Stimulated activated naive CD8-positive, alpha-beta T cell treated with anti-CD3 and anti-CD28 coated beads, Interleukin-15, Interleukin-2, amounts not matched to agents 100 ng/mL and 50 ng/mL, for 24 hours (primary cell): ENCODE data around the gene CTDNEP1.

Source experiments
- H3K27ac Mint-ChIP-seq: one replicate; pipeline ENCODE4 v1.8.0; 2021; ENCODE audit warnings: mild to moderate bottlenecking, mixed read lengths
- H3K27me3 Mint-ChIP-seq: one replicate; pipeline ENCODE4 v1.8.0; 2021; ENCODE audit warnings: mixed read lengths
- H3K36me3 Mint-ChIP-seq: one replicate; pipeline ENCODE4 v1.8.0; 2021; ENCODE audit warnings: low read depth, mixed read lengths
- H3K4me1 Mint-ChIP-seq: one replicate; pipeline ENCODE4 v1.8.0; 2021; ENCODE audit warnings: low read depth, mixed read lengths
- H3K4me3 Mint-ChIP-seq: one replicate; pipeline ENCODE4 v1.8.0; 2021; ENCODE audit warnings: mild to moderate bottlenecking, mixed read lengths
- H3K9me3 Mint-ChIP-seq: one replicate; pipeline ENCODE4 v1.8.0; 2021; ENCODE audit warnings: mixed read lengths

CTDNEP1 gene

GRCh38 chr17:7283471-7284216 is 32.1 kb upstream of the CTDNEP1 start:
- no peaks in the 10 kb centered on the region for H3K36me3 Mint-ChIP-seq
- H3K9me3 Mint-ChIP-seq, result no peaks in the 10 kb centered on the region
- peaks cover 27% of the 10 kb centered on the region for H3K27me3 Mint-ChIP-seq
- peaks cover 23% of the 10 kb centered on the region for H3K4me1 Mint-ChIP-seq
- H3K27ac Mint-ChIP-seq, result no peak overlapping the region
- H3K4me3 Mint-ChIP-seq, result no peak overlapping the region

GRCh38 chr17:7282752-7283321 is 31.3 kb upstream of the CTDNEP1 start:
- H3K27ac Mint-ChIP-seq, result no peak overlapping the region

GRCh38 chr17:7281953-7282751 is 30.6 kb upstream of the CTDNEP1 start:
- H3K4me1 Mint-ChIP-seq, result peaks cover 23% of the 10 kb centered on the region
- peaks cover 23% of the 10 kb centered on the region for H3K27me3 Mint-ChIP-seq
- H3K36me3 Mint-ChIP-seq, result no peaks in the 10 kb centered on the region
- peak overlapping the region; percentile 77 for H3K4me3 Mint-ChIP-seq
- no peaks in the 10 kb centered on the region for H3K9me3 Mint-ChIP-seq
- H3K27ac Mint-ChIP-seq, result no peak overlapping the region

More at GRCh38 chr17:7282752-7283321, 31.3 kb upstream of the CTDNEP1 start:
- H3K9me3 Mint-ChIP-seq, result no peaks in the 10 kb centered on the region
- peaks cover 23% of the 10 kb centered on the region for H3K4me1 Mint-ChIP-seq
- H3K36me3 Mint-ChIP-seq, result no peaks in the 10 kb centered on the region
- peaks cover 24% of the 10 kb centered on the region for H3K27me3 Mint-ChIP-seq
- H3K4me3 Mint-ChIP-seq, result no peak overlapping the region

- peak within 1 kb of the TSS; percentile 85 for H3K27ac Mint-ChIP-seq
- H3K4me3 Mint-ChIP-seq, result peak within 1 kb of the TSS; percentile 77
- peaks cover 22% of the 10 kb centered on the region for H3K27me3 Mint-ChIP-seq
- no peaks in the 10 kb centered on the region for H3K36me3 Mint-ChIP-seq
- no peaks in the 10 kb centered on the region for H3K9me3 Mint-ChIP-seq
- peaks cover 23% of the 10 kb centered on the region for H3K4me1 Mint-ChIP-seq
Measured at GRCh38 chr17:7281074-7281952, 29.8 kb upstream of the CTDNEP1 start, which contains the start of gene SLC2A4. TSS of gene SLC2A4 (plus strand) at chr17:7281718. CDS start at chr17:7281935, 217 bp downstream.

DNA sequence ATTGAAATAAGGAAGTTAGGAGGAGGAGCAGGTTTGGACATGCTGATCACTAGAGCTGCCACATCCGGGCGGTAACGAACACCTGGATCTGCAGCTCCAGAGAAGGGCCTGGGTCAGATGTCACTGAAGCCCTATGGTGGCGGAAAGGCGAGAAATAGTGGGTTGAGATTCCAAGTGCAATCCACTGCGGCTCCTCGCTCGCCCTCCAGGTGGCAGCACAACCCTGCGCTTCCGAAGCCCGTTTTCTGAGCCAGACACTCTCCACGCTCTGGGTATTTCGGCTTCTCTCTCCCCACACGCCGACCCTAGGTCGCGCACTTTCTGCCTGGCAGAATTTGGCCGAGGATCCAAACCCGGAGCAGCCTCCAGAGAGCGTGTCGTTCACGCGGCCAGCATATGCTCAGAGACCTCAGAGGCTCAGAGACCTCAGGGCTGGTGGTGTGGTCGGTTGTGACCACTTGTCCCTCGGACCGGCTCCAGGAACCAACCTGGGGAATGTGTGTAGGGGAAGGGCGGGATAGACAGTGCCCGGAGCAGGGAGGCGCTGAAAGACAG is 29.1 kb upstream of the CTDNEP1 start:
- peak overlapping the region; percentile 85 for H3K27ac Mint-ChIP-seq
- H3K4me1 Mint-ChIP-seq, result peaks cover 23% of the 10 kb centered on the region
- peaks cover 16% of the 10 kb centered on the region for H3K27me3 Mint-ChIP-seq
- no peaks in the 10 kb centered on the region for H3K9me3 Mint-ChIP-seq
- no peaks in the 10 kb centered on the region for H3K36me3 Mint-ChIP-seq
- peak overlapping the region; percentile 77 for H3K4me3 Mint-ChIP-seq

GRCh38 chr17:7279448-7279847 is 27.9 kb upstream of the CTDNEP1 start:
- Mint-ChIP-seq H3K4me3 (no peak overlapping the region), H3K27ac (no peak overlapping the region), H3K27me3 (peaks cover 16% of the 10 kb centered on the region), H3K4me1 (peaks cover 23% of the 10 kb centered on the region), H3K9me3 (no peaks in the 10 kb centered on the region), H3K36me3 (no peaks in the 10 kb centered on the region)

DNA sequence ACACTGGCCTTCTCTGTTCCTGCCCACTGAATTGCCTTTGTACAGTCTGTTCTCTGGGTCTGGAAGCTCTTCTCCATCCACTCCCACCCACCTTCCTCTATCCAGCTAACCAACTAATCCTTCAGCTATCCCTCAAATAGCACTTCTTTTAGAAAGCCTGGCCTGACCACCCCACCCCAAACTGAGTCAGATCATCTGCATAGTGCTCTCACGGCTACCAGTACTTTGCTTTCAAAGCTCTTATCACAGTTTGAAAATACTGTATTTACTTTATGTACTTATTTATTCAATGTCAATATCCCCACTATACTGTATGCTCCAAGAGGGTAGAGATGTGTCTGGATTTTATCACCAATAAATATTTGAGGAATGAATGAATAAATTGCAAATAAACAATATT is 15.2 kb upstream of the CTDNEP1 start:
- no peaks in the 10 kb centered on the region for H3K36me3 Mint-ChIP-seq
- no peaks in the 10 kb centered on the region for H3K9me3 Mint-ChIP-seq
- H3K27ac Mint-ChIP-seq, result no peak overlapping the region
- H3K4me3 Mint-ChIP-seq, result no peak overlapping the region
- peaks cover 23% of the 10 kb centered on the region for H3K4me1 Mint-ChIP-seq
- H3K27me3 Mint-ChIP-seq, result peaks cover 23% of the 10 kb centered on the region

GRCh38 chr17:7263801-7264078 is 12.2 kb upstream of the CTDNEP1 start:
- Mint-ChIP-seq H3K4me1 (peaks cover 33% of the 10 kb centered on the region), H3K27ac (no peak overlapping the region), H3K36me3 (peaks cover 8% of the 10 kb centered on the region), H3K9me3 (no peaks in the 10 kb centered on the region), H3K27me3 (peaks cover 19% of the 10 kb centered on the region), H3K4me3 (no peak overlapping the region)

GRCh38 chr17:7262935-7263800 is 11.6 kb upstream of the CTDNEP1 start:
- H3K27ac Mint-ChIP-seq, result peak overlapping the region; percentile 49
- peaks cover 19% of the 10 kb centered on the region for H3K27me3 Mint-ChIP-seq
- H3K4me3 Mint-ChIP-seq, result peak overlapping the region; percentile 67

DNA sequence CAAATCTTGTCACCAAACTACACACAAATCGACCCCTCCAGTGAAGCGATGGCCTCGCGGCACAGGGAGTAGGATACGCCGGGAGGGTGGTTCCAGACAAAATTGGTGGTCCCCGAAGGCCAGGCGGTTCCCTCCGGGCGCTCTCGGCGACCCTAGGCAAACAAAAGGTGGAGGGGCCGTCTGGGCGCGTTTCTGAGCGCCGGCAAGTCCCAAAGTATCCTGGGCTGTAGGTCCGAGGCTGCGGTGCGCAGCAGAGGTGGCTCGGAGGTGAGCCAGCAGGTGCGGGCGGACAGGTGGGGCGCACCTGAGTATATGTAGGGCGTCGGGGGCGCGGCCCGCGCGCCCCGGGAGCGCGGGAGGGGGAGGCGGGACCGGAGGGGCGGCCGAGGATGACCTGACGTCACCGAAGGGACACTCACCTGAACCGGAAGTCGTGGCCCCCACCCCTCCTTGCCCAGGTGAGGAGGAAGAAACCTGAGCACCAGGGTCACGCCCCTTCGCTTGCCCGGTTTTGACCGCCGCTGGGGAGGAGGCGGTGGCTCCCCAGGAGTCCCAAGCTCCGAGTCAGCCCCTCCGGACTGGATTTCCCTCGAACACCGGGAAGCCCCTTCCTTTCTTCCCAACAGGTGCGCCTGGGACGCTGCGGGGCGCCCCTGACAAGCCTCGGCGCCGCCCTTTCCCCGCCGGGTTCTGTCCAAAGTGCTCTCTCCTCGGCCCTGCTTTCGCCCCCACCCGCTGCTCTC is 10.8 kb upstream of the CTDNEP1 start, which contains the start of gene CLDN7:
Gene CLDN7 (minus strand): TSS at position 287 of the 743 bp plus-strand sequence. CDS start 435 bp downstream, outside the sequence.
- Mint-ChIP-seq H3K27ac (peak within 1 kb of the TSS; percentile 71), H3K4me3 (peak within 1 kb of the TSS; percentile 67), H3K9me3 (no peaks in the 10 kb centered on the region)

More at GRCh38 chr17:7262935-7263800, 11.6 kb upstream of the CTDNEP1 start:
- peaks cover 33% of the 10 kb centered on the region for H3K4me1 Mint-ChIP-seq
- no peaks in the 10 kb centered on the region for H3K9me3 Mint-ChIP-seq
- H3K36me3 Mint-ChIP-seq, result peaks cover 11% of the 10 kb centered on the region

GRCh38 chr17:7261379-7262191 is 10.1 kb upstream of the CTDNEP1 start:
- H3K36me3 Mint-ChIP-seq, result peaks cover 20% of the 10 kb centered on the region
- peak overlapping the region; percentile 65 for H3K4me3 Mint-ChIP-seq
- peak overlapping the region; percentile 71 for H3K27ac Mint-ChIP-seq
- no peaks in the 10 kb centered on the region for H3K9me3 Mint-ChIP-seq
- H3K4me1 Mint-ChIP-seq, result peaks cover 36% of the 10 kb centered on the region
- H3K27me3 Mint-ChIP-seq, result peaks cover 16% of the 10 kb centered on the region

More for the DNA sequence above, 10.8 kb upstream of the CTDNEP1 start, which contains the start of gene CLDN7:
- H3K27me3 Mint-ChIP-seq, result peaks cover 19% of the 10 kb centered on the region
- peaks cover 33% of the 10 kb centered on the region for H3K4me1 Mint-ChIP-seq
- peaks cover 13% of the 10 kb centered on the region for H3K36me3 Mint-ChIP-seq

GRCh38 chr17:7260651-7261378 is 9.3 kb upstream of the CTDNEP1 start:
- Mint-ChIP-seq H3K9me3 (no peaks in the 10 kb centered on the region), H3K27me3 (peaks cover 16% of the 10 kb centered on the region), H3K4me1 (peaks cover 41% of the 10 kb centered on the region), H3K27ac (no peak overlapping the region), H3K36me3 (peaks cover 24% of the 10 kb centered on the region), H3K4me3 (peak overlapping the region; percentile 41)
